B cell (primary cell): ENCODE results near the gene MAD1L1. TPM values are rescaled to one million over a fixed set of nuclear protein-coding genes. Genes with fewer than 3 reads are reported as not detected.

Experiments
- ATAC-seq: fragments of 200-7000 bp; cut with Tn5 transposase; one replicate; pipeline ENCODE4 v1.10.0; 2021; ENCODE audit warnings: low read depth, mild to moderate bottlenecking, moderate number of reproducible peaks, moderate library complexity
- CTCF ChIA-PET: fragments of 350-600 bp; sonication (Branson Sonifier 250); formaldehyde crosslinking; loops from one replicate; lab custom pipeline; 2021; ENCODE audit warnings: antibody characterized with exemption, inconsistent platforms; lab: Charles Lee
- POLR2A ChIA-PET: fragments of 350-600 bp; sonication (Branson Sonifier 250); formaldehyde crosslinking; loops from one replicate; lab custom pipeline; 2021; ENCODE audit warnings: antibody characterized with exemption; lab: Charles Lee
- DNase-seq: peaks from one replicate; pipeline ENCODE4 v3.0.0; 2013
- H2AFZ ChIP-seq: 2 replicates; pipeline ENCODE4 v1.6.1; 2012; ENCODE audit warnings: mild to moderate bottlenecking, low read depth, low read length; ENCODE audit not compliant: insufficient read depth, poor library complexity, severe bottlenecking
- H3K27ac ChIP-seq, 2 donors: 1 replicate in 1 of 2; 2 replicates in 1 of 2; pipeline ENCODE4 v1.5.1; 2012 to 2013; ENCODE audit warnings: low read length in 2 of 2, mild to moderate bottlenecking in 2 of 2, moderate library complexity in 1 of 2
- H3K27me3 ChIP-seq, 4 experiments: fragments of 200-600 bp in 1 of 4; sonication (generic) in 1 of 4; replicated peaks in 1 of 4; 1 replicate in 2 of 4; 2 replicates in 2 of 4; pipeline versions ENCODE4 v1.6.1 to v1.7.0; 2013 to 2016; ENCODE audit warnings: low read length in 3 of 4, mild to moderate bottlenecking in 2 of 4, mixed read lengths in 1 of 4, moderate library complexity in 1 of 4; ENCODE audit not compliant: insufficient read depth in 4 of 4, control insufficient read depth in 3 of 4; ENCODE audit errors: control extremely low read depth in 1 of 4
- H3K36me3 ChIP-seq, 2 experiments: replicated peaks in 1 of 2; 1 replicate in 1 of 2; 2 replicates in 1 of 2; pipeline versions ENCODE4 v1.6.1 to v1.7.1; 2013; ENCODE audit warnings: low read length in 1 of 2; ENCODE audit not compliant: insufficient read depth in 2 of 2, control insufficient read depth in 1 of 2; ENCODE audit errors: control extremely low read depth in 1 of 2, extremely low read depth in 1 of 2
- H3K4me1 ChIP-seq, 2 donors: fragments of 200-600 bp in 1 of 2; sonication (generic) in 1 of 2; 1 replicate in 1 of 2; 2 replicates in 1 of 2; pipeline versions ENCODE4 v1.5.1 to v1.6.1; 2013 to 2017; ENCODE audit warnings: low read length in 2 of 2; ENCODE audit not compliant: control insufficient read depth in 2 of 2, insufficient read depth in 2 of 2
- H3K4me2 ChIP-seq: replicated peaks from 2 replicates; pipeline ENCODE3; 2012; ENCODE audit warnings: mild to moderate bottlenecking, low read depth, low read length; ENCODE audit not compliant: poor library complexity, severe bottlenecking
- H3K4me3 ChIP-seq, 5 experiments: fragments of 200-600 bp in 1 of 5; sonication (generic) in 1 of 5; 1 replicate in 3 of 5; 2 replicates in 2 of 5; pipeline versions ENCODE4 v1.5.1 to v1.7.0; 2011 to 2016; ENCODE audit warnings: low read length in 4 of 5, mild to moderate bottlenecking in 4 of 5, low read depth in 2 of 5, control low read depth in 1 of 5, moderate library complexity in 1 of 5; ENCODE audit not compliant: insufficient read depth in 1 of 5; ENCODE audit errors: control extremely low read depth in 1 of 5, extremely low read depth in 1 of 5
- H3K79me2 ChIP-seq: fragments of 200-600 bp; sonication (generic); one replicate; pipeline ENCODE4 v1.6.0; 2016; ENCODE audit warnings: low read length; ENCODE audit not compliant: control insufficient read depth, insufficient read depth
- H3K9ac ChIP-seq: fragments of 200-600 bp; sonication (generic); 2 replicates; pipeline ENCODE4 v1.6.1; 2017; ENCODE audit warnings: mild to moderate bottlenecking, low read length, moderate library complexity
- H3K9me3 ChIP-seq, 3 donors: one replicate each; pipeline versions ENCODE4 v1.6.1 to v1.7.1; 2013; ENCODE audit warnings: low read length in 2 of 3; ENCODE audit not compliant: control insufficient read depth in 2 of 3, insufficient read depth in 1 of 3; ENCODE audit errors: control extremely low read depth in 1 of 3
- H4K20me1 ChIP-seq: 2 replicates; pipeline ENCODE4 v1.6.0; 2012; ENCODE audit warnings: mild to moderate bottlenecking, low read length; ENCODE audit not compliant: insufficient read depth, control insufficient read depth, poor library complexity, severe bottlenecking
- H3K27ac Mint-ChIP-seq: one replicate; pipeline ENCODE4 v1.8.0; 2021; ENCODE audit warnings: mixed read lengths
- H3K27me3 Mint-ChIP-seq: one replicate; pipeline ENCODE4 v1.8.0; 2021; ENCODE audit warnings: mixed read lengths
- H3K4me1 Mint-ChIP-seq: one replicate; pipeline ENCODE4 v1.8.0; 2021; ENCODE audit warnings: mixed read lengths
- H3K4me3 Mint-ChIP-seq: one replicate; pipeline ENCODE4 v1.8.0; 2021; ENCODE audit warnings: mixed read lengths
- H3K9me3 Mint-ChIP-seq: one replicate; pipeline ENCODE4 v1.8.0; 2022; ENCODE audit warnings: mixed read lengths; ENCODE audit not compliant: insufficient read depth
- EZH2 ChIP-seq: IDR thresholded peaks from 2 replicates; pipeline ENCODE4 v1.6.1; 2012; ENCODE audit warnings: borderline replicate concordance, low read depth, mild to moderate bottlenecking, moderate library complexity, low read length; ENCODE audit not compliant: insufficient read depth, poor library complexity, severe bottlenecking
- WGBS: methylation state at CpG from one replicate; pipeline ENCODE4 v1.1.5; 2013; ENCODE audit warnings: missing lambda C conversion rate; ENCODE audit not compliant: insufficient coverage; 5-methylcytosine and 5-hydroxymethylcytosine counted together
- intact Hi-C: fragments of 100-400 bp; cut with micrococcal nuclease; formaldehyde crosslinking; loops from one replicate; pipeline ENCODE4 v1.10.0; 2022
- polyA plus RNA-seq: library from polyadenylated mRNA; depleted of rRNA; stranded (reverse); fragments of >200 nt; gene quantifications from 2 replicates; pipeline ENCODE4 v1.2.3, GENCODE V29; 2012
- total RNA-seq, 2 donors: library from RNA; stranded (reverse); fragments of 120-200 nt in 1 of 2; gene quantifications; 1 replicate in 1 of 2; 2 replicates in 1 of 2; pipeline versions ENCODE4 v1.2.3 to v1.2.4, GENCODE V29; 2013 to 2022
- TF ChIP-seq, protein P1 (sequence below): fragments of 200-600 bp; IDR thresholded peaks from one replicate; pipeline ENCODE4 v1.8.0; 2022; ENCODE audit warnings: antibody characterized with exemption, mild to moderate bottlenecking

Gene MAD1L1
- total and polyA plus RNA-seq, 2 donors (not counting 1 experiment from before 2014, with no cell fraction given), result 86.7 to 110 TPM

DNA sequence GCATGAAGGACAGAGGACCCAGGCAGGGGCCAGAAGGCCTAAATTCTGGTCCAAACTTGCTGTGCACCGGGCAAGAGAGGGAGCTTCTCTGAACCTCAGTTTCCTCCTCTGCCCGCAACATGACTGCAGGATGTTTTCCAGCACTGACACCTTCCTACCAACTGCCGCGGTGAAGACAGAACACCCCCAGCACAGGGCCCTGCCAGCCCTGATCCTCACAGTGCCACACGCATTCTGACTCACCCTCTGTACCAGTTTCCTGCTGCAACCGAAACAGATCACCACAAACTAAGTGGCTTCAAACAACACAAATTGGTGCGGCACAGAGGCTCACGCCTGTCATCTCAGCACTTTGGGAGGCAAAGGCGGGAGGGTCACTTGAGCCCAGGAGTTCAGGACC is 18.1 kb downstream of the MAD1L1 start:
- H3K9me3 Mint-ChIP-seq, result no peaks in the 10 kb centered on the region
- peaks cover 0 to 4% (median 0%) of the 10 kb centered on the region in 3 donors for H3K9me3 ChIP-seq
- WGBS, result 86% methylated on average over 9 of the region's 9 CpGs
- DNase-seq (no peak), ATAC-seq (no peak)
- H3K27ac Mint-ChIP-seq, result no peak overlapping the region
- no peak for TF ChIP-seq EZH2
- TF ChIP-seq, protein P1, sequence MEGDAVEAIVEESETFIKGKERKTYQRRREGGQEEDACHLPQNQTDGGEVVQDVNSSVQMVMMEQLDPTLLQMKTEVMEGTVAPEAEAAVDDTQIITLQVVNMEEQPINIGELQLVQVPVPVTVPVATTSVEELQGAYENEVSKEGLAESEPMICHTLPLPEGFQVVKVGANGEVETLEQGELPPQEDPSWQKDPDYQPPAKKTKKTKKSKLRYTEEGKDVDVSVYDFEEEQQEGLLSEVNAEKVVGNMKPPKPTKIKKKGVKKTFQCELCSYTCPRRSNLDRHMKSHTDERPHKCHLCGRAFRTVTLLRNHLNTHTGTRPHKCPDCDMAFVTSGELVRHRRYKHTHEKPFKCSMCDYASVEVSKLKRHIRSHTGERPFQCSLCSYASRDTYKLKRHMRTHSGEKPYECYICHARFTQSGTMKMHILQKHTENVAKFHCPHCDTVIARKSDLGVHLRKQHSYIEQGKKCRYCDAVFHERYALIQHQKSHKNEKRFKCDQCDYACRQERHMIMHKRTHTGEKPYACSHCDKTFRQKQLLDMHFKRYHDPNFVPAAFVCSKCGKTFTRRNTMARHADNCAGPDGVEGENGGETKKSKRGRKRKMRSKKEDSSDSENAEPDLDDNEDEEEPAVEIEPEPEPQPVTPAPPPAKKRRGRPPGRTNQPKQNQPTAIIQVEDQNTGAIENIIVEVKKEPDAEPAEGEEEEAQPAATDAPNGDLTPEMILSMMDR, result no peak
- H3K4me1 ChIP-seq, result peaks cover 0 to 2% of the 10 kb centered on the region in 2 donors
- ChIA-PET POLR2A (no interaction called here), CTCF (no interaction called here)
- H3K9ac ChIP-seq, result no peak overlapping the region
- no peak overlapping the region for H3K4me3 Mint-ChIP-seq
- intact Hi-C loops, result no loop called here
- no peaks in the 10 kb centered on the region for H3K27me3 ChIP-seq
- H2AFZ ChIP-seq, result no peak overlapping the region
- H3K4me3 ChIP-seq, result no peak overlapping the region
- H3K36me3 ChIP-seq, result peaks cover 0 to 58% of the 10 kb centered on the region in 2 experiments
- peaks cover 3% of the 10 kb centered on the region for H3K4me1 Mint-ChIP-seq
- no peak overlapping the region for H3K27ac ChIP-seq
- no peaks in the 10 kb centered on the region for H3K79me2 ChIP-seq
- H4K20me1 ChIP-seq, result no peaks in the 10 kb centered on the region
- H3K27me3 Mint-ChIP-seq, result no peaks in the 10 kb centered on the region
- H3K4me2 ChIP-seq, result no peak overlapping the region

GRCh38 chr7:2213551-2214215 is 19.1 kb downstream of the MAD1L1 start:
- no peak overlapping the region for H3K4me3 Mint-ChIP-seq
- H3K9me3 Mint-ChIP-seq, result no peaks in the 10 kb centered on the region
- H3K27ac Mint-ChIP-seq, result no peak overlapping the region
- Histone ChIP-seq H3K36me3 (peaks cover 0 to 61% of the 10 kb centered on the region in 2 experiments), H2AFZ (no peak overlapping the region), H3K27me3 (no peaks in the 10 kb centered on the region), H3K4me2 (no peak overlapping the region), H3K9ac (no peak overlapping the region), H4K20me1 (no peaks in the 10 kb centered on the region), H3K79me2 (no peaks in the 10 kb centered on the region), H3K9me3 (peaks cover 0 to 4% (median 0%) of the 10 kb centered on the region in 3 donors), H3K27ac (no peak overlapping the region), H3K4me1 (peaks cover 0 to 5% of the 10 kb centered on the region in 2 donors), H3K4me3 (no peak overlapping the region)
- intact Hi-C loops, result no loop called here
- TF ChIP-seq EZH2, result no peak
- TF ChIP-seq, protein P1, result no peak
- H3K4me1 Mint-ChIP-seq, result peaks cover 6% of the 10 kb centered on the region
- no peak for DNase-seq
- no peaks in the 10 kb centered on the region for H3K27me3 Mint-ChIP-seq
- POLR2A ChIA-PET, result no interaction called here
- ATAC-seq, result no peak
- 95% methylated on average over 14 of the region's 15 CpGs for WGBS
- CTCF ChIA-PET, result interaction anchor here (2.2 kb wide), 1 partner anchor 134 kb away, joined by 11 read pairs; no protein-coding TSS in a partner anchor
